ENCODE data around the gene FBXO9. TPM values are rescaled to one million over a fixed set of nuclear protein-coding genes. Genes with fewer than 3 reads are reported as not detected.

The FBXO9 gene
- total and polyA plus RNA-seq, 2 of the 8 experiments (the other 6 are each of a cell fraction or from before 2014, with no cell fraction given), result 41.3 to 50.9 TPM

DNA sequence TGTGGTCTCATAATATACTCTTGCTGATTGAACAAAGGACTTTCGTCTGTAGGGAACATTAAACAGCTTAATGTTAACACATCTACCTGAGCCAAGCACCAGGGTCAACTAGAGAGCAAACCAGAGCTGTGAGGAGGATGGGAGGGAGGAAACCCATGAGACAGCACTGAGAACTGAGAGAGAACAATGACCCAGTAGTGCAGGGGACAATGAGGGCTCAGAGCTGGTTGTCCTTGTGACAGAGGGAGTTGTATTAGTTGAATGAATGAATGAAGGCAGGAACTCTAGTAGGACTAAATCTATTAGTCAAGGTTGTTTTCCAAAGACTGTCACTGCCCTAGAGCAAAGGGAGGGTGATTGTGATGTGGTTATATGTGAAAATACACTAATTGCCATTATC lies 41.9 kb upstream of the FBXO9 start:
- Histone ChIP-seq H3K4ac (replicated peaks; ENCODE audit: insufficient read length, low read depth, low read length) (no peak overlapping the region), H4K20me1 (replicated peaks in 1 of 2; ENCODE audit: control insufficient read depth in 1 of 2, insufficient read depth in 2 of 2, low read length in 2 of 2) (no peaks in the 10 kb centered on the region), H3K23me2 (ENCODE audit: low read depth, low read length) (no peaks in the 10 kb centered on the region), H3K36me3 (ENCODE audit: control insufficient read depth in 2 of 4, insufficient read depth in 4 of 4, low read length in 3 of 4) (peaks cover 0 to 3% (median 0%) of the 10 kb centered on the region in 4 experiments; a peak in 2 of 8 replicates), H2BK120ac (replicated peaks; ENCODE audit: low read depth, low read length) (no peak overlapping the region), H3K4me1 (replicated peaks in 1 of 4; ENCODE audit: control insufficient read depth in 3 of 4, insufficient read depth in 4 of 4, low read length in 3 of 4) (no peaks in the 10 kb centered on the region), H3K9me3 (ENCODE audit: insufficient read depth in 2 of 2, low read depth in 1 of 2, low read length in 1 of 2) (no peaks in the 10 kb centered on the region), H3K27me3 (replicated peaks in 1 of 4; ENCODE audit: control insufficient read depth in 3 of 4, extremely low read depth in 1 of 4, insufficient read depth in 3 of 4, low read length in 3 of 4) (no peaks in the 10 kb centered on the region), H3K79me2 (ENCODE audit: control insufficient read depth in 1 of 2, insufficient read depth in 2 of 2, low read length in 2 of 2) (no peaks in the 10 kb centered on the region), H3K56ac (replicated peaks; ENCODE audit: insufficient read length, low read depth, low read length) (no peak overlapping the region), H2AK5ac (ENCODE audit: low read depth, low read length) (no peak overlapping the region), H2AFZ (ENCODE audit: low read length) (no peak overlapping the region), H4K8ac (ENCODE audit: extremely low read depth, insufficient read depth, low read length) (no peak overlapping the region), H2BK15ac (ENCODE audit: low read length) (no peak overlapping the region), H3K27ac (ENCODE audit: low read depth, low read length) (no peak overlapping the region), H3K79me1 (ENCODE audit: low read depth, low read length) (no peaks in the 10 kb centered on the region), H2BK12ac (ENCODE audit: low read depth, low read length) (no peak overlapping the region), H2BK5ac (ENCODE audit: low read depth, low read length) (no peak overlapping the region), H3K18ac (ENCODE audit: extremely low read depth, low read length) (no peak overlapping the region), H3K23ac (ENCODE audit: insufficient read length) (no peak overlapping the region), H4K91ac (replicated peaks; ENCODE audit: insufficient read length, low read length) (no peak overlapping the region), H4K5ac (ENCODE audit: insufficient read length, low read depth, low read length) (no peak overlapping the region), H2BK20ac (ENCODE audit: low read length) (no peak overlapping the region), H3K9ac (replicated peaks in 1 of 4; ENCODE audit: extremely low read depth in 1 of 4, low read depth in 3 of 4, low read length in 3 of 4) (no peak overlapping the region), H3K4me3 (ENCODE audit: extremely low read depth in 1 of 4, insufficient read depth in 2 of 4, low read depth in 3 of 4, low read length in 4 of 4) (no peak overlapping the region), H3K4me2 (ENCODE audit: insufficient read depth in 1 of 2, low read depth in 2 of 2, low read length in 2 of 2) (no peak overlapping the region), H3K14ac (ENCODE audit: insufficient read length) (no peak overlapping the region)
- WGBS, 2 experiments (ENCODE audit: extremely low coverage in 1 of 2, insufficient coverage in 1 of 2, insufficient read length in 1 of 2, insufficient replicate concordance in 2 of 2, low coverage in 1 of 2, low lambda C conversion rate in 2 of 2, missing lambda C conversion rate in 1 of 2), result 100% methylated on average over 1 of the region's 1 CpG; no CpG with 5 or more reads in 1 of the 2 experiments
- FAIRE-seq, result no peak
- no peak for TF ChIP-seq SIRT6 (IDR thresholded peaks at IDR 0.05; ENCODE audit: low read length)
- no peak for TF ChIP-seq HDAC2 (IDR thresholded peaks at IDR 0.05; ENCODE audit: borderline replicate concordance in 1 of 2, low read depth in 2 of 2, low read length in 2 of 2)
- TF ChIP-seq, protein P1, sequence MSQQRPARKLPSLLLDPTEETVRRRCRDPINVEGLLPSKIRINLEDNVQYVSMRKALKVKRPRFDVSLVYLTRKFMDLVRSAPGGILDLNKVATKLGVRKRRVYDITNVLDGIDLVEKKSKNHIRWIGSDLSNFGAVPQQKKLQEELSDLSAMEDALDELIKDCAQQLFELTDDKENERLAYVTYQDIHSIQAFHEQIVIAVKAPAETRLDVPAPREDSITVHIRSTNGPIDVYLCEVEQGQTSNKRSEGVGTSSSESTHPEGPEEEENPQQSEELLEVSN (IDR thresholded peaks at IDR 0.05), result no peak
- TF ChIP-seq POLR2A (IDR thresholded peaks at IDR 0.05; ENCODE audit: control extremely low read depth in 1 of 2, low read depth in 2 of 2, low read length in 2 of 2), result no peak
- no peak for TF ChIP-seq ZNF274 (IDR thresholded peaks at IDR 0.05; ENCODE audit: borderline replicate concordance, extremely low read depth, low read length)
- TF ChIP-seq TAF7 (optimal IDR thresholded peaks at IDR 0.05; ENCODE audit: borderline replicate concordance, low read depth, low read length), result no peak
- no peak for TF ChIP-seq SP2 (IDR thresholded peaks at IDR 0.05; ENCODE audit: low read length)
- no peak for TF ChIP-seq EGR1 (IDR thresholded peaks at IDR 0.05; ENCODE audit: borderline replicate concordance, low read depth, low read length)
- TF ChIP-seq CHD1 (IDR thresholded peaks at IDR 0.05; ENCODE audit: low read depth, low read length), result no peak
- no peak for TF ChIP-seq RBBP5 (IDR thresholded peaks at IDR 0.05; ENCODE audit: borderline replicate concordance, low read depth, low read length)
- no peak for TF ChIP-seq CTBP2 (IDR thresholded peaks at IDR 0.05; ENCODE audit: borderline replicate concordance, insufficient read depth, insufficient read length, low read length)
- TF ChIP-seq EZH2 (IDR thresholded peaks at IDR 0.05; ENCODE audit: low read depth, low read length, severe bottlenecking), result no peak
- TF ChIP-seq, protein P2, sequence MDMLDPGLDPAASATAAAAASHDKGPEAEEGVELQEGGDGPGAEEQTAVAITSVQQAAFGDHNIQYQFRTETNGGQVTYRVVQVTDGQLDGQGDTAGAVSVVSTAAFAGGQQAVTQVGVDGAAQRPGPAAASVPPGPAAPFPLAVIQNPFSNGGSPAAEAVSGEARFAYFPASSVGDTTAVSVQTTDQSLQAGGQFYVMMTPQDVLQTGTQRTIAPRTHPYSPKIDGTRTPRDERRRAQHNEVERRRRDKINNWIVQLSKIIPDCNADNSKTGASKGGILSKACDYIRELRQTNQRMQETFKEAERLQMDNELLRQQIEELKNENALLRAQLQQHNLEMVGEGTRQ (IDR thresholded peaks at IDR 0.05; ENCODE audit: low read length), result no peak
- ChIA-PET POLR2A (ENCODE audit: partially characterized antibody) (no interaction called here), CTCF (ENCODE audit: partially characterized antibody) (interaction anchor here (0.8 kb wide), 1 partner anchor 28 kb away, joined by 4 read pairs; the partner anchor contains the start of gene GSTA4)
- DNase-seq (ENCODE audit: low read depth in 1 of 2, low spot score in 2 of 2), result no peak
